Vein endothelial cell (primary cell): Measurements from ENCODE around the gene NECTIN1. TPM values are rescaled to one million over a fixed set of nuclear protein-coding genes. Genes with fewer than 3 reads are reported as not detected.

Experiments
- small RNA-seq: library from RNA; depleted of rRNA; stranded (forward); fragments of <200 nt; gene quantifications from one replicate; pipeline ENCODE3, GENCODE V24; 2012
- total RNA-seq: library from RNA; depleted of rRNA; stranded (reverse); fragments of >200 nt; gene quantifications from 2 replicates; pipeline ENCODE4 v1.2.3, GENCODE V29; 2012

The NECTIN1 gene, protein sequence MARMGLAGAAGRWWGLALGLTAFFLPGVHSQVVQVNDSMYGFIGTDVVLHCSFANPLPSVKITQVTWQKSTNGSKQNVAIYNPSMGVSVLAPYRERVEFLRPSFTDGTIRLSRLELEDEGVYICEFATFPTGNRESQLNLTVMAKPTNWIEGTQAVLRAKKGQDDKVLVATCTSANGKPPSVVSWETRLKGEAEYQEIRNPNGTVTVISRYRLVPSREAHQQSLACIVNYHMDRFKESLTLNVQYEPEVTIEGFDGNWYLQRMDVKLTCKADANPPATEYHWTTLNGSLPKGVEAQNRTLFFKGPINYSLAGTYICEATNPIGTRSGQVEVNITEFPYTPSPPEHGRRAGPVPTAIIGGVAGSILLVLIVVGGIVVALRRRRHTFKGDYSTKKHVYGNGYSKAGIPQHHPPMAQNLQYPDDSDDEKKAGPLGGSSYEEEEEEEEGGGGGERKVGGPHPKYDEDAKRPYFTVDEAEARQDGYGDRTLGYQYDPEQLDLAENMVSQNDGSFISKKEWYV
- 10.5 and 11.4 TPM in 2 replicates for total RNA-seq

DNA sequence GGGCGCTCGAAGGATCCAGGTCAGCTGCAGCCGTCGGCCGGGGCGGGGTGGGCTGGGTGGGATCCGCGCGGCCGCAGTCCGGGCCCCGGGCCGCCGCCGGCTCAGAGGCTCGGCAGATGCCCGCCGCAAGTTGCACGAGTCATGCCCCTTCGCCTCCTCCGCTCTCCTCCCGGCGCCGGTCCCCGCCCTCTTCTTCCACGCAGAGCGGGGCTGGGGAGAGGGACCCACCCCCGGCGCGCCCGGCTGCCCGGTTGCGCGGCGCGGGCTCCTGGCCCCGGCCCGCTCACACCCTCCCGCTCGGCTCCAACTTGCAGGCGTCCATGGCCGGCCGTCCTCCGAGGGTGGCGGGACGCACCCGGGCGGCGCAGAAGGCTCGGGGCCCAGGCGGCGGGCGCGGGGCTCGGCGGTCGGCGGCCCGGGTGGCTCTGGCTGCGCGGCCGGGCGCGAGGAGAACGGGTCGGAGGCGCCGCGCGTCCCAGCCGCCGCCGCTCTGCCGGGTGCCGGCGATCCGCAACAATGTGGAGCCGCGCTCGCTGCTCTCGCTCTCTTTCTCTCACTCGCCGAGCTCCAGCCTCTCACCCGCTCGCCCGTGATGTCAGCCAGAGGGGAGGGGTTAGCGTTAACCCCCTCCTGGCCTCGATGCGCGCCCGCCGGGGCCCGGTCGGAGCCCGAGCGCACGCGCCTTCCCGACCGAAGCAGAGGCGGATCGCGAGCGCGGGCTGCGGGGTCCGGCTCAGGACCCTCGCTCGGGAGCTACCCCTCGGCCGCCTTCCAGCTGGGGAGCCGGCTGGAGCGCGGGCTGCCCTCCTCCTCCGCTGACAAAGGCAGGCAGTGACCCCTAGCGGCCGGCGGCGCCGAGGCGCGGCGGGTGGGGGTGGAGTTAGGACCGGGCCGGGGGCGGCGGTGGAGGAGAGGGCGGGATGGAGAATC, at the start of gene NECTIN1:
Gene NECTIN1 (minus strand): TSS at position 550 of the 930 bp plus-strand sequence. CDS start 647 bp downstream, outside the sequence.

Small RNA genes within 50 kb of the gene (small RNA-seq; reads per million reads assigned to genes)
- 0.08 reads per million for gene RNU6-1123P
